AG04450 (cell line): Measurements from ENCODE around the gene WIPF3. TPM values are rescaled to one million over a fixed set of nuclear protein-coding genes. Genes with fewer than 3 reads are reported as not detected.

ENCODE experiments used
- CTCF ChIA-PET: fragments of 300-600, 350-600 bp; formaldehyde crosslinking; extraction: SDS; loops from one replicate; lab custom pipeline; 2022; ENCODE audit warnings: antibody characterized with exemption, inconsistent platforms; lab: Charles Lee
- POLR2A ChIA-PET: fragments of 350-600 bp; formaldehyde crosslinking; extraction: SDS; loops from one replicate; lab custom pipeline; 2021; ENCODE audit warnings: antibody characterized with exemption, inconsistent platforms; lab: Yijun Ruan, JAX
- DNase-seq: peaks from one replicate; pipeline ENCODE4 v3.0.0-alpha.2; 2011; ENCODE audit warnings: low read depth, low spot score
- H3K27ac ChIP-seq: one replicate; pipeline ENCODE4 v1.5.1; 2012; ENCODE audit warnings: low read depth, low read length, control low read depth
- H3K27me3 ChIP-seq: one replicate; pipeline ENCODE4 v1.6.0; 2012; ENCODE audit warnings: low read length; ENCODE audit not compliant: control insufficient read depth, insufficient read depth
- H3K4me3 ChIP-seq: 2 replicates; pipeline ENCODE4 v1.5.1; 2011; ENCODE audit warnings: mild to moderate bottlenecking, low read depth, low read length, control low read depth
- H3K9me3 ChIP-seq: 2 replicates; pipeline ENCODE4 v1.5.1; 2012; ENCODE audit warnings: low read length; ENCODE audit not compliant: control insufficient read depth, insufficient read depth
- polyA plus RNA-seq: library from polyadenylated mRNA; depleted of rRNA; stranded (reverse); fragments of >200 nt; gene quantifications from 2 replicates; pipeline ENCODE4 v1.2.3, GENCODE V29; 2011
- TF ChIP-seq, protein P1 (sequence below): IDR thresholded peaks from 2 replicates; pipeline ENCODE4 v1.5.1; 2011; ENCODE audit warnings: low read depth, low read length, control low read depth, inconsistent platforms

The WIPF3 gene
- polyA plus RNA-seq, 1 experiment, result not detected

GRCh38 chr7:29891766-29892165 lies 85.5 kb downstream of the WIPF3 start:
- CTCF ChIA-PET, result no interaction called here
- Histone ChIP-seq H3K4me3 (no peak overlapping the region), H3K27me3 (peaks cover 21% of the 10 kb centered on the region), H3K9me3 (no peaks in the 10 kb centered on the region), H3K27ac (no peak overlapping the region)
- POLR2A ChIA-PET, result no interaction called here
- no peak for DNase-seq
- TF ChIP-seq, protein P1, sequence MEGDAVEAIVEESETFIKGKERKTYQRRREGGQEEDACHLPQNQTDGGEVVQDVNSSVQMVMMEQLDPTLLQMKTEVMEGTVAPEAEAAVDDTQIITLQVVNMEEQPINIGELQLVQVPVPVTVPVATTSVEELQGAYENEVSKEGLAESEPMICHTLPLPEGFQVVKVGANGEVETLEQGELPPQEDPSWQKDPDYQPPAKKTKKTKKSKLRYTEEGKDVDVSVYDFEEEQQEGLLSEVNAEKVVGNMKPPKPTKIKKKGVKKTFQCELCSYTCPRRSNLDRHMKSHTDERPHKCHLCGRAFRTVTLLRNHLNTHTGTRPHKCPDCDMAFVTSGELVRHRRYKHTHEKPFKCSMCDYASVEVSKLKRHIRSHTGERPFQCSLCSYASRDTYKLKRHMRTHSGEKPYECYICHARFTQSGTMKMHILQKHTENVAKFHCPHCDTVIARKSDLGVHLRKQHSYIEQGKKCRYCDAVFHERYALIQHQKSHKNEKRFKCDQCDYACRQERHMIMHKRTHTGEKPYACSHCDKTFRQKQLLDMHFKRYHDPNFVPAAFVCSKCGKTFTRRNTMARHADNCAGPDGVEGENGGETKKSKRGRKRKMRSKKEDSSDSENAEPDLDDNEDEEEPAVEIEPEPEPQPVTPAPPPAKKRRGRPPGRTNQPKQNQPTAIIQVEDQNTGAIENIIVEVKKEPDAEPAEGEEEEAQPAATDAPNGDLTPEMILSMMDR, result no peak

- no peak for DNase-seq
- no peaks in the 10 kb centered on the region for H3K9me3 ChIP-seq
- TF ChIP-seq, protein P1, result no peak
- H3K4me3 ChIP-seq, result no peak overlapping the region
- H3K27ac ChIP-seq, result no peak overlapping the region
- CTCF ChIA-PET, result no interaction called here
- POLR2A ChIA-PET, result no interaction called here
- H3K27me3 ChIP-seq, result peaks cover 18% of the 10 kb centered on the region
These were observed 85.9 kb downstream of the WIPF3 start for GRCh38 chr7:29892231-29892630.

GRCh38 chr7:29893351-29893965 lies 87.2 kb downstream of the WIPF3 start:
- DNase-seq, result no peak
- no peak overlapping the region for H3K4me3 ChIP-seq
- H3K27ac ChIP-seq, result no peak overlapping the region
- TF ChIP-seq, protein P1, result no peak
- peaks cover 15% of the 10 kb centered on the region for H3K27me3 ChIP-seq
- no peaks in the 10 kb centered on the region for H3K9me3 ChIP-seq
- ChIA-PET POLR2A (no interaction called here), CTCF (no interaction called here)

GRCh38 chr7:29894256-29894655 lies 87.9 kb downstream of the WIPF3 start:
- TF ChIP-seq, protein P1, result no peak
- H3K9me3 ChIP-seq, result no peaks in the 10 kb centered on the region
- H3K27me3 ChIP-seq, result peaks cover 10% of the 10 kb centered on the region
- no peak overlapping the region for H3K27ac ChIP-seq
- CTCF ChIA-PET, result no interaction called here
- no peak overlapping the region for H3K4me3 ChIP-seq
- DNase-seq, result no peak
- POLR2A ChIA-PET, result no interaction called here

DNA sequence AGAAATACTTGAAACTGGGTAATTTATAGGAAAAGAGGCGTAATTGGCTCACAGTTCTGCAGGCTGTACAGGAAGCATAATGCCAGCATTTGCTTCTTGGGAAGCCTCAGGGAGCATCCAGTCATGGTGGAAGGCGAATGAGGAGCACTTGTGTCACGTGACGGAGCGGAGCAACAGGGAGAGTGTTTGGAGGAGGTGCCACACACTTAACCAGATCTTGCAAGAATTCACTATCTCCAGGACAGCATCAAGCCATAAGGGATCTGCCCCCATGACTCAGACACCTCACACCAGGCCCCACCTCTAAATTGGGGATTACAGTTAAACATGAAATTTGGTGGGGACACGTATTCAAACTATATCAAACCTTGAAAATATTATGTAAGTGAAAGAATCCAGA lies 89.3 kb downstream of the WIPF3 start:
- CTCF ChIA-PET, result no interaction called here
- H3K27me3 ChIP-seq, result peaks cover 8% of the 10 kb centered on the region
- POLR2A ChIA-PET, result no interaction called here
- H3K4me3 ChIP-seq, result no peak overlapping the region
- TF ChIP-seq, protein P1, result no peak
- no peak for DNase-seq
- no peak overlapping the region for H3K27ac ChIP-seq
- no peaks in the 10 kb centered on the region for H3K9me3 ChIP-seq
